CD14-positive monocyte (primary cell): ENCODE measurements around the gene USP20. TPM values are rescaled to one million over a fixed set of nuclear protein-coding genes. Genes with fewer than 3 reads are reported as not detected.

Experiments used
- DNase-seq, 3 donors: peaks; one replicate each; pipeline ENCODE4 v3.0.0-alpha.2; 2011 to 2022
- H2AFZ ChIP-seq: 2 replicates; pipeline ENCODE4 v1.6.0; 2012; ENCODE audit warnings: mild to moderate bottlenecking, low read depth, low read length, inconsistent platforms; ENCODE audit not compliant: insufficient read depth, poor library complexity, severe bottlenecking
- H3K27ac ChIP-seq, 2 donors: 1 replicate in 1 of 2; 2 replicates in 1 of 2; pipeline ENCODE4 v1.5.1; 2012 to 2013; ENCODE audit warnings: low read length in 2 of 2, control low read depth in 1 of 2, inconsistent platforms in 1 of 2, low read depth in 1 of 2, mild to moderate bottlenecking in 1 of 2
- H3K27me3 ChIP-seq, 2 donors: one replicate each; pipeline versions ENCODE4 v1.6.0 to v1.6.1; 2011 to 2013; ENCODE audit warnings: low read length in 2 of 2; ENCODE audit not compliant: control insufficient read depth in 2 of 2, insufficient read depth in 2 of 2
- H3K36me3 ChIP-seq, 2 donors: replicated peaks in 1 of 2; 1 replicate in 1 of 2; 2 replicates in 1 of 2; pipeline versions ENCODE4 v1.5.1 to v1.6.1; 2012 to 2013; ENCODE audit warnings: low read length in 2 of 2, control low read depth in 1 of 2, inconsistent platforms in 1 of 2, mild to moderate bottlenecking in 1 of 2; ENCODE audit not compliant: insufficient read depth in 2 of 2, control insufficient read depth in 1 of 2
- H3K4me1 ChIP-seq, 2 donors: 1 replicate in 1 of 2; 2 replicates in 1 of 2; pipeline versions ENCODE4 v1.5.1 to v1.6.1; 2012 to 2013; ENCODE audit warnings: low read length in 2 of 2, control low read depth in 1 of 2, inconsistent platforms in 1 of 2, mild to moderate bottlenecking in 1 of 2, moderate library complexity in 1 of 2; ENCODE audit not compliant: insufficient read depth in 2 of 2, control insufficient read depth in 1 of 2
- H3K4me2 ChIP-seq: replicated peaks from 2 replicates; pipeline ENCODE3; 2012; ENCODE audit warnings: low read length, moderate library complexity, mild to moderate bottlenecking; ENCODE audit not compliant: poor library complexity, severe bottlenecking; ENCODE audit errors: extremely low read depth
- H3K4me3 ChIP-seq, 3 experiments: fragments of 200-600 bp in 1 of 3; sonication (generic) in 1 of 3; replicated peaks in 1 of 3; 1 replicate in 2 of 3; 2 replicates in 1 of 3; pipeline ENCODE4 v1.5.1; 2011 to 2013; ENCODE audit warnings: low read length in 3 of 3, mild to moderate bottlenecking in 3 of 3, control low read depth in 2 of 3, low read depth in 2 of 3, inconsistent platforms in 1 of 3, moderate library complexity in 1 of 3
- H3K79me2 ChIP-seq: 2 replicates; pipeline ENCODE4 v1.6.0; 2012; ENCODE audit warnings: mild to moderate bottlenecking, control low read depth, inconsistent platforms, low read length, moderate library complexity; ENCODE audit not compliant: insufficient read depth
- H3K9ac ChIP-seq: 2 replicates; pipeline ENCODE4 v1.6.0; 2017; ENCODE audit warnings: low read length, mild to moderate bottlenecking; ENCODE audit not compliant: insufficient read depth, poor library complexity, severe bottlenecking
- H3K9me3 ChIP-seq, 2 donors: replicated peaks in 1 of 2; 1 replicate in 1 of 2; 2 replicates in 1 of 2; pipeline versions ENCODE4 v1.5.1 to v1.6.1; 2012 to 2013; ENCODE audit warnings: low read length in 2 of 2, control low read depth in 1 of 2; ENCODE audit not compliant: control insufficient read depth in 1 of 2, insufficient read depth in 1 of 2
- H4K20me1 ChIP-seq: 2 replicates; pipeline ENCODE4 v1.6.0; 2012; ENCODE audit warnings: mild to moderate bottlenecking, low read length, control low read depth, moderate library complexity; ENCODE audit not compliant: insufficient read depth
- H3K27ac Mint-ChIP-seq, 7 donors: one replicate each; pipeline ENCODE4 v1.8.0; 2020; ENCODE audit warnings: mild to moderate bottlenecking in 7 of 7, mixed read lengths in 7 of 7, moderate library complexity in 6 of 7, inconsistent platforms in 2 of 7
- H3K27me3 Mint-ChIP-seq, 3 donors: one replicate each; pipeline ENCODE4 v1.8.0; 2021 to 2022; ENCODE audit warnings: low read depth in 3 of 3, mild to moderate bottlenecking in 3 of 3, mixed read lengths in 3 of 3, moderate library complexity in 3 of 3, inconsistent platforms in 1 of 3
- H3K36me3 Mint-ChIP-seq, 2 donors: one replicate each; pipeline ENCODE4 v1.8.0; 2020; ENCODE audit warnings: mixed read lengths in 2 of 2, inconsistent platforms in 1 of 2, mild to moderate bottlenecking in 1 of 2
- H3K4me1 Mint-ChIP-seq: one replicate; pipeline ENCODE4 v1.8.0; 2020; ENCODE audit warnings: mild to moderate bottlenecking, mixed read lengths
- H3K4me3 Mint-ChIP-seq, 2 donors: one replicate each; pipeline ENCODE4 v1.8.0; 2020; ENCODE audit warnings: mild to moderate bottlenecking in 2 of 2, mixed read lengths in 2 of 2, moderate library complexity in 1 of 2
- H3K9me3 Mint-ChIP-seq, 7 donors: one replicate each; pipeline ENCODE4 v1.8.0; 2020 to 2022; ENCODE audit warnings: mixed read lengths in 7 of 7, mild to moderate bottlenecking in 6 of 7, moderate library complexity in 6 of 7, inconsistent platforms in 2 of 7
- WGBS: methylation state at CpG from one replicate; pipeline ENCODE4 v1.1.5; 2013; ENCODE audit warnings: missing lambda C conversion rate; ENCODE audit not compliant: insufficient coverage; 5-methylcytosine and 5-hydroxymethylcytosine counted together
- intact Hi-C, 2 donors: fragments of 100-400 bp; cut with micrococcal nuclease; formaldehyde crosslinking; loops; one replicate each; pipeline versions ENCODE4 v1.15.0 to v1.15.1; 2023
- polyA plus RNA-seq, 3 donors: library from polyadenylated mRNA; depleted of rRNA in 1 of 3; unstranded in 2 of 3; stranded (reverse) in 1 of 3; fragments of 300-500 nt in 2 of 3; fragments of >200 nt in 1 of 3; fragmentation: Illumina TruSeq in 2 of 3; gene quantifications; 1 replicate in 2 of 3; 2 replicates in 1 of 3; pipeline ENCODE4 v1.2.3, GENCODE V29; 2012 to 2021
- TF ChIP-seq, protein P1 (sequence below): fragments of 200-600 bp; IDR thresholded peaks from one replicate; pipeline ENCODE4 v1.8.0; 2022; ENCODE audit warnings: antibody characterized with exemption, mild to moderate bottlenecking

Gene USP20
- polyA plus RNA-seq, 3 donors: 2.7 to 30.0 (median 5.2) TPM

- DNase-seq: peak in 1 of 3 donors; percentile 19
- peaks cover 14% of the 10 kb centered on the region for H3K4me1 Mint-ChIP-seq
- peak overlapping the region; percentile 81 to 92 for H3K4me3 Mint-ChIP-seq
- peaks cover 37 to 58% of the 10 kb centered on the region in 2 donors for H3K36me3 Mint-ChIP-seq
- Histone ChIP-seq H3K4me3 (peak overlapping the region; percentile 65 to 88 (median 82)), H3K9me3 (no peaks in the 10 kb centered on the region), H3K9ac (peak overlapping the region; percentile 79), H3K79me2 (peaks cover 50% of the 10 kb centered on the region), H3K4me2 (peak overlapping the region; percentile 91), H3K27me3 (no peaks in the 10 kb centered on the region), H2AFZ (peak overlapping the region; percentile 77), H3K4me1 (peaks cover 15% of the 10 kb centered on the region in 2 donors), H4K20me1 (peaks cover 5% of the 10 kb centered on the region), H3K27ac (peak overlapping the region; percentile 3 to 70), H3K36me3 (peaks cover 41 to 58% of the 10 kb centered on the region in 2 donors)
- TF ChIP-seq, protein P1, sequence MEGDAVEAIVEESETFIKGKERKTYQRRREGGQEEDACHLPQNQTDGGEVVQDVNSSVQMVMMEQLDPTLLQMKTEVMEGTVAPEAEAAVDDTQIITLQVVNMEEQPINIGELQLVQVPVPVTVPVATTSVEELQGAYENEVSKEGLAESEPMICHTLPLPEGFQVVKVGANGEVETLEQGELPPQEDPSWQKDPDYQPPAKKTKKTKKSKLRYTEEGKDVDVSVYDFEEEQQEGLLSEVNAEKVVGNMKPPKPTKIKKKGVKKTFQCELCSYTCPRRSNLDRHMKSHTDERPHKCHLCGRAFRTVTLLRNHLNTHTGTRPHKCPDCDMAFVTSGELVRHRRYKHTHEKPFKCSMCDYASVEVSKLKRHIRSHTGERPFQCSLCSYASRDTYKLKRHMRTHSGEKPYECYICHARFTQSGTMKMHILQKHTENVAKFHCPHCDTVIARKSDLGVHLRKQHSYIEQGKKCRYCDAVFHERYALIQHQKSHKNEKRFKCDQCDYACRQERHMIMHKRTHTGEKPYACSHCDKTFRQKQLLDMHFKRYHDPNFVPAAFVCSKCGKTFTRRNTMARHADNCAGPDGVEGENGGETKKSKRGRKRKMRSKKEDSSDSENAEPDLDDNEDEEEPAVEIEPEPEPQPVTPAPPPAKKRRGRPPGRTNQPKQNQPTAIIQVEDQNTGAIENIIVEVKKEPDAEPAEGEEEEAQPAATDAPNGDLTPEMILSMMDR: no peak
- peak overlapping the region; percentile 20 to 93 (median 86) for H3K27ac Mint-ChIP-seq
- H3K27me3 Mint-ChIP-seq: peaks cover 0 to 3% (median 1%) of the 10 kb centered on the region in 3 donors
- peaks cover 0 to 2% (median 0%) of the 10 kb centered on the region in 7 donors for H3K9me3 Mint-ChIP-seq
- WGBS: 6% methylated on average over 21 of the region's 26 CpGs
- intact Hi-C loops: no loop called here
Measured at GRCh38 chr9:129822898-129823541, 12.2 kb upstream of the USP20 start.

GRCh38 chr9:129823542-129823934, 11.7 kb upstream of the USP20 start:
- Mint-ChIP-seq H3K4me3 (peak overlapping the region; percentile 81 to 92), H3K4me1 (peaks cover 10% of the 10 kb centered on the region), H3K27me3 (peaks cover 0 to 3% (median 1%) of the 10 kb centered on the region in 3 donors), H3K27ac (peak overlapping the region in 5 of 7 donors; percentile 74 to 93 (median 80)), H3K36me3 (peaks cover 37 to 58% of the 10 kb centered on the region in 2 donors), H3K9me3 (peaks cover 0 to 2% (median 0%) of the 10 kb centered on the region in 7 donors)
- Histone ChIP-seq H3K79me2 (peaks cover 46% of the 10 kb centered on the region), H3K4me3 (peak overlapping the region; percentile 65 to 88 (median 82)), H3K9ac (peak overlapping the region; percentile 79), H3K27me3 (no peaks in the 10 kb centered on the region), H3K36me3 (peaks cover 41 to 58% of the 10 kb centered on the region in 2 donors), H3K27ac (peak overlapping the region in 1 of 2 donors; percentile 79), H3K4me2 (peak overlapping the region; percentile 91), H4K20me1 (peaks cover 5% of the 10 kb centered on the region), H3K9me3 (no peaks in the 10 kb centered on the region), H2AFZ (peak overlapping the region; percentile 86), H3K4me1 (peaks cover 10 to 13% of the 10 kb centered on the region in 2 donors)
- TF ChIP-seq, protein P1: no peak
- 0% methylated on average over 5 of the region's 15 CpGs for WGBS
- intact Hi-C loops: no loop called here
- DNase-seq: no peak
